Measurements from ENCODE around the gene MARCHF10. TPM values are rescaled to one million over a fixed set of nuclear protein-coding genes. Genes with fewer than 3 reads are reported as not detected.

Gene MARCHF10
- total RNA-seq, 1 donor from 2014 or later: not detected

- no peak for ATAC-seq
These were observed 150.9 kb downstream of the MARCHF10 start for GRCh38 chr17:62657145-62657665.

DNA sequence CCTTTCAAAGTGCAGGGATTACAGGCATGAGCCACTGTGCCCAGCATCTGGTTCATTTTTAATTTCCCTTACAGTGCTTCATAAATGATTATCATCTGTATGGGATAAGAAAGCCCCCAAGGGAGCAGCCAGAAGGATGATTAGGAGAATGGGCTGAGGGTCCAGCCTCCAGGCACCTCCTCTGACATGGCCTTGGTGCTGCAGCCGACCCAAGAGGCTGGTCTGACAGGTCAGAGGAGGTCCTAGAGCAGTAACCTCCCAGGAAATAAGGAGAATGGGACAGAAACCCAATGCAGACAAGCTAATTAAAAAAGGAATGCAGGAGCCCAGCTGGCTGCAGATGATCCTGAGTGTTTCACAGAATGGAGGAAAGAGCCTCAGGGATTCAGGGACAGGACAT lies 151.7 kb downstream of the MARCHF10 start:
- no peak for ATAC-seq

DNA sequence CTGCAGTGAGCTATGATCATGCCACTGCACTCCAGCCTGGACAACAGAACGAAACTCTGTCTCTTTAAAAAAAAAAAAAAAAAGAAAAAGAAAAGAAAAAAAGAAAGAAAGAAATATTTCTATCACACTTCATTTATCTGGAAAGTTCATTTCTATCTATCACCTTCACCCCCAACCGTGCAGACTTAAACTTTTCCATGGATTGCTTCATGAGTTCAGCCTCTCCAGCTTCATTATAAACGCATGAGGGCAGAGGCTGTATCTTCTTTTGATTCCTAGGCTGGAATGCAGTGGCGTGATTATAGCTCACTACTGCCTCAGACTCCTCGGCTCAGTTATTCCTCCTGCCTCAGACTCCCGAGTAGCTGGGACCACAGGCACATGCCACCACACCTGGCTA lies 152.5 kb downstream of the MARCHF10 start:
- no peak for ATAC-seq

- peak; percentile 45 for ATAC-seq
These were observed 154.0 kb downstream of the MARCHF10 start for GRCh38 chr17:62653826-62654761.

- ATAC-seq: peak; percentile 32
These were observed 154.9 kb downstream of the MARCHF10 start for GRCh38 chr17:62653002-62653825.

DNA sequence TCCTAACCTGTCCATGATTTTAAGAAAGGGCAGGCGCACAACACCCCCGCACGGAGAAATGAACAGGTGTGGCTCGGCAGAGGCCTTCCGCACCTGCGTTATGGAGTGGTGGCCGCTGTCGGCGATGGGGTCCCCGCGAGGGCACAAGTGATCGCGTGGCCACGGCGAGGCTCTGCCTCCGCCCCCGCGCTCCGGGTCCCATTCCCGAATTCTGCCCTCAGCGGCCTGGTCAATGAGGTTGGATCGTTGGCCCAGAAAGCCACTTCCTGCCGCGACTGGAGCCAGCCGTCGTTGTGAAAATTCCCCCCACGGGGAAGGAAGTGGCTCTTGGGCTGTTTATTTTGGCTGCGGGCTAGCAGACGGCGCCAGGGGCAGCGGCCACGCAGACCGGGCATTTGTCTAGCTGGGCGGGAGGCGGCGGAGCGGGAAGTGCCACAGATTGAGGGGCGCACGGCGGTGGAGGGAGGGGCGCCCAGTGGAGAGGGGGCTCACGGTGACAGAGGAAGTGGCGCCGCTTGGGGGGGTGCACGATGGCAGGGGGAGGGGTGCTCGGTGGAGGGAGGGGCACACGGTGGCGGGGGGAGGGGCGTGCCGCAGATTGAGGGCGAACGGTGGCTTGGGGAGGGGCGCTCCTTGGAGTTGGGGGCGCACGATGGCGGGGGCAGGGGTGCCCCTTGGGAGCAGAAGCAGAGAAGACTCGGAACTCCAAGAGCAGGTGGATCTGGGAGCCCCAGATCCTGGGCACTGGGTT lies 155.7 kb downstream of the MARCHF10 start:
- ATAC-seq: peak; percentile 52

Other genes starting within 250 kb of the MARCHF10 start
- 34.0 TPM for gene MRC2, start 180.6 kb downstream of the MARCHF10 start, total RNA-seq
- 28.2 TPM for gene TANC2, start 157.9 kb upstream of the MARCHF10 start, total RNA-seq

All from esophagus mucosa (tissue), 1 donor.